Measurements from ENCODE around the gene GNAQ.

The GNAQ gene

DNA sequence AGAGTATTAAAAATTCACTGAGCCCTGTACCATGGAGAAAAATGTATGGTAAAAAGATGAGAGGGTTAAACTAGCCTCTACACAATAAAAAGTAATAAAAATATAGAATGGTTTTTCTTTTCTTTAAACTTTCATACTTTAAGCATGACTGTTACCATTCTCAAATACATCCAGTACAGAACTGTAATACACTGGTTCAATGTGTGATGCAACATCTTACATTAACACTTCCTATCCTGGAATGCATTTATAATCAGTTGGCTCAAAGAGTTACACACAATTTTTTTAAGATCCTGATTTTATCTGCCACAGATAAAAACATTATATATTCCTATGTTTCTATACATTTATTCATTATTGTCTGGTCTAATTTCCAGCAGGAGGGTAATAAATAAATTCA is 4.7 kb downstream of the GNAQ start:
- H3K4me3 ChIP-seq (ENCODE audit: low read length): no peak overlapping the region
- TF ChIP-seq, protein P1, sequence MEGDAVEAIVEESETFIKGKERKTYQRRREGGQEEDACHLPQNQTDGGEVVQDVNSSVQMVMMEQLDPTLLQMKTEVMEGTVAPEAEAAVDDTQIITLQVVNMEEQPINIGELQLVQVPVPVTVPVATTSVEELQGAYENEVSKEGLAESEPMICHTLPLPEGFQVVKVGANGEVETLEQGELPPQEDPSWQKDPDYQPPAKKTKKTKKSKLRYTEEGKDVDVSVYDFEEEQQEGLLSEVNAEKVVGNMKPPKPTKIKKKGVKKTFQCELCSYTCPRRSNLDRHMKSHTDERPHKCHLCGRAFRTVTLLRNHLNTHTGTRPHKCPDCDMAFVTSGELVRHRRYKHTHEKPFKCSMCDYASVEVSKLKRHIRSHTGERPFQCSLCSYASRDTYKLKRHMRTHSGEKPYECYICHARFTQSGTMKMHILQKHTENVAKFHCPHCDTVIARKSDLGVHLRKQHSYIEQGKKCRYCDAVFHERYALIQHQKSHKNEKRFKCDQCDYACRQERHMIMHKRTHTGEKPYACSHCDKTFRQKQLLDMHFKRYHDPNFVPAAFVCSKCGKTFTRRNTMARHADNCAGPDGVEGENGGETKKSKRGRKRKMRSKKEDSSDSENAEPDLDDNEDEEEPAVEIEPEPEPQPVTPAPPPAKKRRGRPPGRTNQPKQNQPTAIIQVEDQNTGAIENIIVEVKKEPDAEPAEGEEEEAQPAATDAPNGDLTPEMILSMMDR (conservative IDR thresholded peaks at IDR 0.05; ENCODE audit: low read depth, low read length): no peak
- no peak for DNase-seq (ENCODE audit: low read depth)

GRCh38 chr9:78026416-78026815 is 5.2 kb downstream of the GNAQ start:
- no peak for DNase-seq (ENCODE audit: low read depth)
- no peak overlapping the region for H3K4me3 ChIP-seq (ENCODE audit: low read length)

DNA sequence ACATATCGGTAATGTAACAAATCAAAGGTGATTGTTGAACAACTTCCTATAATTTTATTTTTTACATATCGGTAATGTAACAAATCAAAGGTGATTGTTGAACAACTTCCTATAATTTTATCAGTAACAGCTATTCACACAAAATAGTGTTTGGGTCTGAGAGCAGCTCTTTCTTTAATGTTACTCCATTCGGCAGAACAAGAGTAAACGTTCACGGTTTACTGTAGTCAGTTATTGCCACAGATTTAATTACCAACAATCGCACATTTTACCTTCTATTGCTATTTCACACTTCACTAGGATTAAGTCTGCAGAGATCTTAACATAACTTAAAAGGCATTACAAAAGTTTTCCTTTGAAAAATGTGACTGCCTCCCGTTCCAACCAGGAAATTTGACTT is 6.4 kb downstream of the GNAQ start:
- no peak overlapping the region for H3K4me3 ChIP-seq (ENCODE audit: low read length)

More at GRCh38 chr9:78026416-78026815, 5.2 kb downstream of the GNAQ start:
- TF ChIP-seq, protein P1 (conservative IDR thresholded peaks at IDR 0.05; ENCODE audit: low read depth, low read length): no peak

DNA sequence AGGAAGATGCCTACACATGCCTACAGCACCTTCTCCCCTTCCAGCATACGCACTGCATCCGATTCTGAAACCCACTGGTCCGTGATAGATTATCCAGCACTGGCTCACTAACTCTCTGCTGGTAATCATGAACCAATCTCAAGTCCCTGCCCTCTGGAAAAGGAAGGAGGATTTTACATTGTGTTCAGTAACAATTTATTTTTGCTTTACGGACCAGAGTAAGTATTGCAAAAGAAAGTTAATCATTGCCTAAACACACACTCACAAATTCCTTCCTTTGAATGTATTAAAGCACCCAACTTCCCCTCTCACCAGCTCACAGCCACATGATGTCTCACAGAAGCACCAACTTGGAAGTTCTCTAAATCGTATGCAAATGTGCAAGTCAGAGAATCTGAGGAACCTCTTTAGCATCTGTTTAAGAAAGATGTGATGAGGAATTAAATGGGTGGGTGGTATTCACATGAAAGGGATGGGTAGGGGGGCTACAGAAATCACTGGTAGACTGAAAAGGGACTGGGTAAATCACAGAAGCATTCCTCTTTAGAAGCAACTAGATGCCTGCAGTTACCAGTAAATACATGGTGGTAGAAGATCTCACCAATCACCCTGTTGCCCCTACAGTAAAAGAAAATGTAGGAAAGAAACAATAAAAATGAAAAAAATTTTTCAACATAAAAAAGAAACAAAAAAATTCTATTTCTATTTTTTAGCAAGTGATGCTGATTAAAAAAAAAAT is 8.4 kb downstream of the GNAQ start:
- peak; percentile 69 for DNase-seq (ENCODE audit: low read depth)
- peak overlapping the region; percentile 31 for H3K4me3 ChIP-seq (ENCODE audit: low read length)
- TF ChIP-seq, protein P1 (conservative IDR thresholded peaks at IDR 0.05; ENCODE audit: low read depth, low read length): no peak

More for the DNA sequence above, 6.4 kb downstream of the GNAQ start:
- DNase-seq (ENCODE audit: low read depth): no peak
- TF ChIP-seq, protein P1 (conservative IDR thresholded peaks at IDR 0.05; ENCODE audit: low read depth, low read length): no peak

GRCh38 chr9:78021697-78022096 is 9.9 kb downstream of the GNAQ start:
- TF ChIP-seq, protein P1 (conservative IDR thresholded peaks at IDR 0.05; ENCODE audit: low read depth, low read length): no peak
- no peak for DNase-seq (ENCODE audit: low read depth)
- no peak overlapping the region for H3K4me3 ChIP-seq (ENCODE audit: low read length)

GRCh38 chr9:78017190-78017693 is 14.4 kb downstream of the GNAQ start:
- TF ChIP-seq, protein P1 (conservative IDR thresholded peaks at IDR 0.05; ENCODE audit: low read depth, low read length): no peak
- no peak overlapping the region for H3K4me3 ChIP-seq (ENCODE audit: low read length)
- no peak for DNase-seq (ENCODE audit: low read depth)

DNA sequence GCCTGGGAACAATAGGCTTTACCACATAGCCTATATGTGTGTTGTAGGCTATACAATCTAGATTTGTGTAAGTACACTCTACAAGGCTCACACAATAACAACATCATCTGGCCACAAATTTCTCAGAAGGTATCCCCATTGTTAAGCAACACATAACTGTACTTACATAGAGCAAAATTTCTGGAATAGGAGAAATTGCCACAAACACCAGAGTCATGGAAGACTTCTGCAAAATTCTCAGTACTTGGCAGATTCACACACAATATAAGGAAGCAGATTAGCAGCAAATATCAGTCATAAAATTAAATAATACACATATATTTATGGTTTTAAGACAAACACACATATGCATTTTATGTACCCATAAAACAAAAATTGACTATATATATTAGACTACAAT is 16.4 kb downstream of the GNAQ start:
- TF ChIP-seq, protein P1 (conservative IDR thresholded peaks at IDR 0.05; ENCODE audit: low read depth, low read length): no peak
- H3K4me3 ChIP-seq (ENCODE audit: low read length): no peak overlapping the region
- DNase-seq (ENCODE audit: low read depth): no peak
